Right cardiac atrium (tissue), 5 donors: Measurements from ENCODE around the gene DLG2. TPM values are rescaled to one million over a fixed set of nuclear protein-coding genes. Genes with fewer than 3 reads are reported as not detected.
A peak's percentile ranks its signal among the peaks of the same experiment; 100 is the strongest.
"Not testable (repeated sequence)": the region's sequence is repeated elsewhere in the genome, so short reads cannot be mapped to it uniquely, and the experiment has no call there.

ENCODE experiments used
- ATAC-seq, 2 donors: fragments of 200-7000 bp; cut with Tn5 transposase; one replicate each; pipeline versions ENCODE4 v1.8.0 to v1.9.1; 2020; ENCODE audit warnings: moderate library complexity in 2 of 2, mild to moderate bottlenecking in 1 of 2
- DNase-seq, 3 donors: peaks; one replicate each; pipeline ENCODE4 v3.0.0-alpha.2; 2020
- H3K27ac ChIP-seq: one replicate; pipeline ENCODE4 v1.5.1; 2013; ENCODE audit warnings: mild to moderate bottlenecking, low read length, control low read depth, moderate library complexity
- H3K27me3 ChIP-seq: one replicate; pipeline ENCODE4 v1.6.1; 2013; ENCODE audit not compliant: control insufficient read depth, insufficient read depth
- H3K4me1 ChIP-seq: one replicate; pipeline ENCODE4 v1.6.1; 2013; ENCODE audit warnings: low read length; ENCODE audit not compliant: control insufficient read depth, insufficient read depth
- H3K4me3 ChIP-seq: one replicate; pipeline ENCODE4 v1.5.1; 2013; ENCODE audit warnings: low read length, control low read depth
- H3K9me3 ChIP-seq: one replicate; pipeline ENCODE4 v1.6.1; 2013; ENCODE audit warnings: low read length; ENCODE audit not compliant: control insufficient read depth
- WGBS: extraction: QIAGEN DNeasy Blood & Tissue Kit; methylation state at CpG from one replicate; pipeline ENCODE4 v1.1.7; 2013; 5-methylcytosine and 5-hydroxymethylcytosine counted together
- intact Hi-C, 4 donors: fragments of 100-400 bp; cut with DNase I; formaldehyde crosslinking; loops; one replicate each; pipeline versions ENCODE4 v1.11.0 to v1.14.0; 2022 to 2023
- polyA plus RNA-seq: library from polyadenylated mRNA; stranded (reverse); fragments of 200-250 nt; gene quantifications from one replicate; pipeline ENCODE4 v1.2.3, GENCODE V29; 2013
- total RNA-seq, 4 donors: library from RNA; stranded (reverse); fragmentation: NEBNext Ultra II Directional; extraction: Animal tissue kit (Norgen Biotek cat#: 25700); gene quantifications; one replicate each; pipeline ENCODE4 v1.2.1, GENCODE V29; 2021
- donor health status: healthy with polysubstance abuse.
- donor health status: DM: no; HTN: yes; CAD: no.
- donor health status: DM: no; HTN: no; CAD: no.
- donor health status: DM: no; HTN: yes; CAD: no; lungs with severe emphysema.
- donor health status: DM: yes; HTN: yes; CAD: no.

DLG2 gene
- total and polyA plus RNA-seq, 5 donors = 2.3 to 10.5 (median 9.4) TPM

DNA sequence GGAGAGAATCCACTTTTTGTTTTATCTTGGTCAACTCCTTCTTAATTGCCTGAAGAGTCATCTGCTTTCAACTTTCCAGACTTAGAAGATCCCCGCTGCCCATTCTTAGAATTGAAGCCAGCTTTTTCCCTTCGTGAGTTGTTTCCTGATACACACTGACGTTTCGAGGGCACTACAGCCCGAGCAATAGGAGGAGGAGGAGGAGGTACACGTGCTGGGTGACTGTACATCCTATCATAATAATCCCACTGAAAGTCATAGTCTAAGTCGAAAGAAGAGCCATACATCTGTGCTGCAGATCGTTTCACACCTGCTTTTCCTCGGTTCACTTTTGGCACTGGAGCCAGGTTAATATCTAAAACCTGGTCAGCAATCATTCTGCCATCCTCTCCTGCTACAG lies 606.1 kb downstream of the DLG2 start:
- no peak for ATAC-seq
- DNase-seq = no peak
- Histone ChIP-seq H3K27me3 (no peaks in the 10 kb centered on the region), H3K4me3 (no peak overlapping the region), H3K9me3 (no peaks in the 10 kb centered on the region), H3K27ac (no peak overlapping the region), H3K4me1 (no peaks in the 10 kb centered on the region)
- intact Hi-C loops = no loop called here
- 76% methylated on average over 9 of the region's 9 CpGs for WGBS

DNA sequence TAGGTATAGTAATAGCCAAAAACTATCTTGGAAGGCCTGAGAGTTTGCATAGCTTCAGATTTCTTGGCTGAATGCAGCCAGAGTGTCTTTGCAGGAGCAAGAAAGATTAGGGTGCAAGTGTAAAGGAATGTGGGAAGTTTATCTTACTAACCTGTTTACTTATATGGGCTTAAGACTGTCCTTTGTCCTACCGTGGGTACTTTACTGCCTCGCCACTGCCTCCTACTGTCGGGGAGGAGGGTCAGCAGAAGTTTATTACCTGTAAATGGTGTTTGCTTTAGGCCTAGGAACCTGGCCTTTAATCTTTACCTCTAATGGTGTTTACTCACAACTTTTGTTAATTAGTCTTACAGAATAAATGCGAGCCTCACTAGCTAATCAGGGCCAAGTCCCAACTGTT lies 633.8 kb downstream of the DLG2 start:
- DNase-seq (no peak), ATAC-seq (no peak)
- Histone ChIP-seq H3K27me3 (no peaks in the 10 kb centered on the region), H3K4me1 (no peaks in the 10 kb centered on the region), H3K27ac (no peak overlapping the region), H3K4me3 (no peak overlapping the region), H3K9me3 (no peaks in the 10 kb centered on the region)
- 53% methylated on average over 4 of the region's 4 CpGs for WGBS
- intact Hi-C loops = no loop called here

DNA sequence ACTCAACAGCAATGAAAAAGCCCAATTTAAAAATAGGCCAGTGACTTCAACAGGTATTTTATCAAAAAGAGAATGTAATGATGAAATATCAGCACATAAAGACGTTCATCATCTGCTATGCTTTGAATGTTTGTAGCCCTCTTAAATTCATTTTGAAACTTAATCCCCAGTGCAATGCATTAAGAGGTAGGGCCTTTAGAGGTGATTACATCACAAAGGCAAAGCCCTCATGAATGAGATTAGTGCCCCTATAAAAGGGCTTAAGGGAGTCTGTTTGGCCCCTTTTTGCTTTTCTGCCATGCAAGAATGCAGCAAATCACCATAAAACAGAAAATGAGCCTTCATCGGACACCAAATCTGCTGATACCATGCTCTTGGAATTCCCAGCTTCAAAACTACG lies 637.0 kb downstream of the DLG2 start:
- 68% methylated on average over 3 of the region's 3 CpGs for WGBS
- no peak for DNase-seq
- intact Hi-C loops = no loop called here
- H3K27me3 ChIP-seq = no peaks in the 10 kb centered on the region
- H3K9me3 ChIP-seq = no peaks in the 10 kb centered on the region
- no peak overlapping the region for H3K27ac ChIP-seq
- H3K4me1 ChIP-seq = no peaks in the 10 kb centered on the region
- no peak overlapping the region for H3K4me3 ChIP-seq
- ATAC-seq = no peak

DNA sequence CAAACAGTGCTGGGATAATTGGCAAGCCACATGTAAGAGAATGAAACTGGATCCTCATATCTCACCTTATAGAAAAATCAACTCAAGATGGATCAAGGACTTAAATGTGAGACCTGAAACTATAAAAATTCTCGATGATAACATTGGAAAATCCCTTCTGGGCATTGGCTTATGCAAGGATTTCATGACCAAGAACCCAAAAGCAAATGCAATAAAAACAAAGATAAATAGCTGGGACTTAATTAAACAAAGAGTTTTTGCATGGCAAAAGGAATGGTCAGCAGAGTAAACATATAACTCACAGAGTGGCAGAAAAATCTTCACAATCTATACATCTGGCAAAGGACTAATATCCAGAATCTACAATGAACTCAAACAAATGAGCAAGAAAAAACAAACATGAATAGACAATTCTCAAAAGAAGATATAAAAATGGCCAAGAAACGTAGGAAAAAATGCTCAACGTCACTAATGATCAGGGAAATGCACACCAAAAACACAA lies 639.4 kb downstream of the DLG2 start:
- 69% methylated on average over 3 of the region's 3 CpGs for WGBS
- ATAC-seq = not testable (repeated sequence)

DNA sequence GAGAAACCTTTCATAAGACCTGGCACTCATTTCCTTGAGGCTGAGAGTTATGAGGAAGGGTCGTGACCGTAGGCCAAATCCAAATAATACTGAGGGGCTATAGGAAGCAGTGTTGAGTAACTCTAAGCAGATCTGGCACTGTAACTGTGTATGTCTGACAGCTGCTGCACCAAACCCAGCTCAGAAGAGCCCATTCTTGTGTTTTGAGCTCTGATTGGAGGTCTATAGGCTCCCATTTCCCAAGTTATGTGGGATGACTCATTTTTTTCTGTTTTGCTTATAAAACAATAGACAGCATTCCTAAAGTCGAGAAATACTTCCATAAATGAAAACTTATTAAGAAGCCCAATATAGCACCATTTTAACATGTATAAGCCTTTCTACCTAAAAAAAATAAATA lies 645.8 kb downstream of the DLG2 start:
- no peaks in the 10 kb centered on the region for H3K4me1 ChIP-seq
- ATAC-seq (no peak), DNase-seq (no peak)
- intact Hi-C loops = no loop called here
- WGBS = 76% methylated on average over 3 of the region's 3 CpGs
- H3K9me3 ChIP-seq = no peaks in the 10 kb centered on the region
- no peak overlapping the region for H3K27ac ChIP-seq
- no peak overlapping the region for H3K4me3 ChIP-seq
- no peaks in the 10 kb centered on the region for H3K27me3 ChIP-seq

More for the DNA sequence above, 639.4 kb downstream of the DLG2 start:
- DNase-seq, H3K27me3 ChIP-seq, H3K4me3 ChIP-seq, H3K9me3 ChIP-seq, intact Hi-C loops, H3K4me1 ChIP-seq, H3K27ac ChIP-seq: not testable (repeated sequence)

DNA sequence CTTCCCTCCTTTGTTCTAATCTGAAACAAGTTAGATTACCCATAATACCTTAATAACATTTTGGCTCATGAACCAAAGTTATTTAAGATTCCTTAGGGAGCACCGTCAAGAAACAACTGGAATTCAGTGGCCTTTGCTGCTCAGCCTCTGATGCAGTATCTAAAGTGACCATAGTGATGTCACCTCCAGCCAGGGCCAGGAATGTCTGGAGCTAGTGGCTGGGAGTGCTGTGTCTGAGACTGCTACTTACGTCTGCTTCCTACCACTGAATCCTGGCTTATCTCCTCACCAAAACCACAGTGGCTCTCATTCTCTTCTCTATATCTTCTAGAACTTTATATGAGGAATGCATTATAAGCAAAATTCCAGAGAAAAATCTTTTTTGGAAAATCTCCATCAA lies 658.0 kb downstream of the DLG2 start:
- peak in 2 of 3 donors; percentile 38 to 50 for DNase-seq
- Histone ChIP-seq H3K4me1 (no peaks in the 10 kb centered on the region), H3K4me3 (no peak overlapping the region), H3K27me3 (no peaks in the 10 kb centered on the region), H3K9me3 (no peaks in the 10 kb centered on the region), H3K27ac (no peak overlapping the region)
- peak; percentile 50 to 52 for ATAC-seq
- intact Hi-C loops = no loop called here
- 23% methylated on average over 2 of the region's 2 CpGs for WGBS

DNA sequence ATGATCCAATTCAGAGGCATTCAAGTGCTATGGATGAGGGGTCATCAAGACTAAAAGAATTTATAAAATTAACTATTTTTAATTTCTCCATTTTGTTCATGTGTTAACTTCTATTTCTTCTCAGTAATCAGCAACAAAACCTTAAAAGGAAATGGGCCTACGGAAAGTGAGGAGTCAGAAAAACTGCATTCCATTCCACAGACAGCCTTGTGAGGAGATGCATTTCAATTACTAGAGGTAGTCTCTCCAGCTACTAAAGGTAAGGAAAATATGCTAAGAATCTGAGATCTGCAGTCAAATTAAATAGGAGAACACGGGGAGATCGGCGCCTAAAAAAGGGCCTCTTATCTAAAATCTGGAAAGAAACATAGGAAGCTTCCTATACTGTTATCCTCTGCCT lies 661.7 kb downstream of the DLG2 start:
- H3K4me1 ChIP-seq = no peaks in the 10 kb centered on the region
- no peaks in the 10 kb centered on the region for H3K9me3 ChIP-seq
- ATAC-seq = no peak
- DNase-seq = no peak
- H3K27me3 ChIP-seq = no peaks in the 10 kb centered on the region
- 67% methylated on average over 4 of the region's 4 CpGs for WGBS
- H3K27ac ChIP-seq = no peak overlapping the region
- intact Hi-C loops = no loop called here
- H3K4me3 ChIP-seq = no peak overlapping the region

DNA sequence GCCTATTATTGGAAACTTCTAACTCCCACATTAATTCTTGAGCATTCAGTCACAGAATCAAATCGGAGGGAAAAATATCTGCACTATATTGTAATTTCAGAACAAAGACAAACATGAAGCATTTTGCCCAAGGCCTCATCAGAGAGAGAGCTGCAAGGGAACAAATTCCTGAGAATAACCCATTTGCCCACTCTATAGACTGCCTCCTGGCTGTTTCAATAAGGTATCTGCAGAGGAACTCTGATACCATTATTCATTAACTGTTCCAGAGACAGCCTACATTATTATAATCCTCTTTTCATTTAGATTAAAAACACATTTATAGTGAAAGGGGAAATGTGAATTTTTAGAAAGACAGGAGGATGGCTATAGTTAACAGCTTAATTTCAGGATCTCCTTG lies 663.9 kb downstream of the DLG2 start:
- intact Hi-C loops = no loop called here
- Histone ChIP-seq H3K9me3 (no peaks in the 10 kb centered on the region), H3K27me3 (no peaks in the 10 kb centered on the region), H3K4me1 (no peaks in the 10 kb centered on the region), H3K4me3 (no peak overlapping the region), H3K27ac (no peak overlapping the region)
- no peak for ATAC-seq
- DNase-seq = no peak
- WGBS = 71% methylated on average over 1 of the region's 1 CpG

DNA sequence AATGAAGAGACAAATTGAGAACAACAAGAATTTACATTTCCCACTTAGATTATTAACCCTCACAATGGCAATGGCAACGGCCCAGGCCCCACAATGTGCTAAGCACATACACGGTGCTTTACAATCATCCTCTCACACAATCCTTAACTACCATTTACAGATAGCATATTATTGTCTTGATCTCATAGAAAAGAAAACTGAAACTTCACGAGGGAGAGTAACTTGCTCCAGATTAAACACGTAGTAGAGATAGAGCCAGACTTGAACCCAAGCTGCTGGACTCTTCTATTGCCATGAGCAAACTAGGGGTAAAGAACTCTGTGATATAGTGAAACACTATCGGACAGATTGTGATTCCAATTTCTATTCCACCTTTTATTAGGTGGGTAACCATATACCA lies 665.1 kb downstream of the DLG2 start:
- ATAC-seq (no peak), DNase-seq (no peak)
- intact Hi-C loops = no loop called here
- no peaks in the 10 kb centered on the region for H3K27me3 ChIP-seq
- H3K4me1 ChIP-seq = no peaks in the 10 kb centered on the region
- no peak overlapping the region for H3K4me3 ChIP-seq
- H3K9me3 ChIP-seq = no peaks in the 10 kb centered on the region
- 72% methylated on average over 5 of the region's 5 CpGs for WGBS
- H3K27ac ChIP-seq = no peak overlapping the region

DNA sequence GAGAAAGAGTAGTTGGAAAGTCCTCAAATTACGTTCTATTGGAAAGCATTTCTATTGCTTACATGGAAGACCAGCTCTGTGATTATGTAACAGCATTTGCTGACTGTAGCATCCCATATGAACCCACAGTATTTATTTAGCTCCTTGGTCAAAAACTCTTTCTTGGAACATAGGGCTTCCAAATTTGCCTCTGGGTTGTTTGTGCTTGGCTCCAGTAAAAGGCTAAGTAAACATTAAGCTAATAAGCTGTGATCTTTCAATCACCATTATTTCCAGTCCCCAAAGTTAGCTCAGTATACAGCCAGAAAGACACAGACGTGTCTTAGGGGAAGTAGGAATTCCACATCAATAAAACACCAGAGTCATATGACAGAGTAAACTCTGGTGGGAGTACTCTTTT lies 668.8 kb downstream of the DLG2 start:
- DNase-seq = no peak
- no peaks in the 10 kb centered on the region for H3K4me1 ChIP-seq
- WGBS = 43% methylated on average over 2 of the region's 2 CpGs
- H3K27ac ChIP-seq = no peak overlapping the region
- ATAC-seq = no peak
- H3K27me3 ChIP-seq = no peaks in the 10 kb centered on the region
- H3K4me3 ChIP-seq = no peak overlapping the region
- H3K9me3 ChIP-seq = no peaks in the 10 kb centered on the region
- intact Hi-C loops = no loop called here

DNA sequence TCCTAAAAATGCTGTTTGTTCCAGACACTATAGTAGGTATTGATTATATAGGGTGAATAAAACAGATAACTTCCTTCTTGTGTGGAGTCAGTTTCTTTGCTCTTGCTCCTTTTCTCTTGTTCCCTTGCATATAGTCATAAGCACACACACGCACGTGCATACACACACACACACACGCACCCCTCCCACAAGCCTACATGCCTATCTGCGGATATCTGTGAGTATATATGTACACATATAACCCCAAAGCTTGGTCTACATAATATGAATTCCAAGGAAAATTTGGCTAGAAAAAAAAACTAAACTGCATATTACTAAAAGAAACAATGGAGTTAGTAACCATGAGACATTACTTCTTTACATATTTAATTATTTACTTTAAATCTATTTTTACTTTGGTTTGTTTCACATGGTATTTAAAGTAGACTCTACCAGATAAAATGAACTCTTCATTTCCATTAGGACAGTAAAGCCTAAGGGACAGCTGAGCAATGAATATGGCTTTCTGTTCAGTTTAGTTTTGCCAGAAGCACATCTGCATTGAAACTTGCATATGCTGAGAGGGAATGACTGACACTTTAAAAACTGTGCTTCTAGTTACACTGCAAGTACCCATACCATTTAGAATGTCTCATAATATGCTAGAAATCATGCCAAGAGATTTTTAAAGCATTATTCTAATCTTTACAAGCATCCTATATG lies 676.4 kb downstream of the DLG2 start:
- H3K27me3 ChIP-seq = no peaks in the 10 kb centered on the region
- ATAC-seq (no peak), DNase-seq (no peak)
- H3K4me3 ChIP-seq = no peak overlapping the region
- 90% methylated on average over 4 of the region's 4 CpGs for WGBS
- intact Hi-C loops = no loop called here
- H3K27ac ChIP-seq = no peak overlapping the region
- H3K9me3 ChIP-seq = no peaks in the 10 kb centered on the region
- no peaks in the 10 kb centered on the region for H3K4me1 ChIP-seq
